Mesodermal cell (in vitro differentiated cells): Measurements from ENCODE around the gene CDYL.

ENCODE experiments used
- H3K27ac ChIP-seq: 2 replicates; pipeline ENCODE4 v1.7.0; 2013; ENCODE audit warnings: mild to moderate bottlenecking, low read depth, low read length, moderate library complexity; ENCODE audit not compliant: severe bottlenecking
- H3K36me3 ChIP-seq: 2 replicates; pipeline ENCODE4 v1.7.1; 2013; ENCODE audit warnings: mild to moderate bottlenecking, low read length, moderate library complexity; ENCODE audit not compliant: control insufficient read depth, insufficient read depth
- H3K4me1 ChIP-seq: one replicate; pipeline ENCODE4 v1.7.1; 2013; ENCODE audit warnings: mild to moderate bottlenecking, low read length; ENCODE audit not compliant: insufficient read depth, control insufficient read depth, poor library complexity, severe bottlenecking
- H3K4me3 ChIP-seq: 2 replicates; pipeline ENCODE4 v1.7.0; 2013; ENCODE audit warnings: low read length, control low read depth, mild to moderate bottlenecking; ENCODE audit not compliant: insufficient read depth, poor library complexity, severe bottlenecking; ENCODE audit errors: extremely low read depth
- H3K9me3 ChIP-seq: 2 replicates; pipeline ENCODE4 v1.7.1; 2013; ENCODE audit warnings: mild to moderate bottlenecking, low read length, moderate library complexity; ENCODE audit not compliant: control insufficient read depth
- WGBS, 2 experiments: methylation state at CpG; one replicate each; pipeline ENCODE4 v1.1.5; 2013; ENCODE audit warnings: missing lambda C conversion rate in 2 of 2; ENCODE audit not compliant: insufficient coverage in 2 of 2; 5-methylcytosine and 5-hydroxymethylcytosine counted together

The CDYL gene

DNA sequence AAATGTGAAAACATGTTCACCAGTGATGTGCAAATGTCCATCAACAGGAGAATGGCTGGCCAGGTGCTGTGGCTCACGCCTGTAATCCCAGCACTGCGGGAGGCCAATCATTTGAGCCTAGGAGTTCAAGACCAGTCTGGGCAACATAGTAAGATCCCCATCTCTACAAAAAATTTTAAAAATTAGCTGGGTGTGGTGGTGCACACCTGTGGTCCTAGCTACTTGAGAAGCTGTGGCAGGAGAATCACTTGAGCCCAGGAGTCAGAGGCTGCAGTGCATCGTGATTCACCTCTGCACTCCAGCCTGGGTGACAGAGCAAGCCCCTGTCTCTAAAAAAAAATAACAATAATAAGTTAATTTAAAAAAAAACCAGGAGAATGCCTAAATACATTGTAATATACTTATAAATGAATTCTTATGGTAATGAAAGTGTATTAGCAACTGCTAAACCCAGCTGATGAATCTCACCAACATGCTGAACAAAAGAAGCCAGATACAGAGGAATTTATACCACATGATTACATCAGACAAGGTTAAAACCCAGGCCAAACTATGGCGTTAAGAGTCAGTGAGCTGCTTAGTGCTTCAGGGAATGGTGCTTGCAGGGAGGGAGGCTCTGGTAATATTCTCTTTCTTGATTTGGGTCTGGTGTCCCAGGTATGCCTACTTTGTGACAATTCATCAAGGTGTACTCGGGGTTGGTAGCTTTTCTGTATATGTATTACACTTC is 191.3 kb downstream of the CDYL start:
- Histone ChIP-seq H3K4me3 (no peak overlapping the region), H3K36me3 (no peaks in the 10 kb centered on the region), H3K9me3 (no peaks in the 10 kb centered on the region), H3K27ac (no peak overlapping the region), H3K4me1 (no peaks in the 10 kb centered on the region)
- WGBS, 2 experiments = 72 to 92% methylated on average over 2 of the region's 5 CpGs

DNA sequence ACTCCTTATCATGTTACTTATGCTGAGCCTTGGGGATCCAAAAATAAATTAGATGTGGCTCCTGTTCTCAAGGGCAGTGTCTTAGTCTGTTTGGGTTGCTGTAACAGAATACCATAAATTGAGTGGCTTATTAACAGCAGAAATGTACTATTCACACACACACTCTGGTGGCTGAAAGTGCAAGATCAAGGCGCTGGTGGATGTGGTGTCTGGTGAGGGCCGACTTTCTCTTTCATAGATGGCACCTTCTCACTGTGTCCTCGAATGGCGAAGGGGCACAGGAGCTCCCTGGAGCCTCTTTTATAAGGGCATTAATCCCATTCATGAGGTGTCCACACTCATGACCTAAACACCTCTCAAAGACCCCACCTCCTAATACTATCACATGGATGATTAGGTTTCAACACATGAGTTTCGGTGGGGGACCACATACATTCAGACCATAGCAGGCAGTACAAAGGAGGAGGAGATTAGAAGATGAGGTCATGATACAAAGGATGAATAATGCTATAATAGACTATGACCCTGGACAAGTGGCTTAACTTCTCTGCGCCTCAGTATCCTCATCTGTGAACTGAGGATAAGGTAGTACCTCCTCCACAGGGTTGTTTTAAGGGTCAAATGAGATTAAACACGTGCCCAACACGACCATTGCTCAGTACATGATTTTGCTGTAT is 193.5 kb downstream of the CDYL start:
- no peaks in the 10 kb centered on the region for H3K36me3 ChIP-seq
- no peaks in the 10 kb centered on the region for H3K9me3 ChIP-seq
- 89 to 92% methylated on average over 7 of the region's 8 CpGs for WGBS, 2 experiments
- peaks cover 4% of the 10 kb centered on the region for H3K4me1 ChIP-seq
- H3K27ac ChIP-seq = no peak overlapping the region
- no peak overlapping the region for H3K4me3 ChIP-seq

GRCh38 chr6:4970739-4971395 is 194.7 kb downstream of the CDYL start:
- Histone ChIP-seq H3K4me1 (peaks cover 6% of the 10 kb centered on the region), H3K27ac (no peak overlapping the region), H3K4me3 (no peak overlapping the region), H3K9me3 (no peaks in the 10 kb centered on the region), H3K36me3 (no peaks in the 10 kb centered on the region)
- 80 to 86% methylated on average over 5 of the region's 9 CpGs for WGBS, 2 experiments

GRCh38 chr6:4971851-4972250 is 195.6 kb downstream of the CDYL start:
- no peaks in the 10 kb centered on the region for H3K9me3 ChIP-seq
- peaks cover 6% of the 10 kb centered on the region for H3K4me1 ChIP-seq
- H3K36me3 ChIP-seq = no peaks in the 10 kb centered on the region
- H3K4me3 ChIP-seq = no peak overlapping the region
- H3K27ac ChIP-seq = no peak overlapping the region
- WGBS, 2 experiments = 82 to 84% methylated on average over 7 of the region's 7 CpGs

DNA sequence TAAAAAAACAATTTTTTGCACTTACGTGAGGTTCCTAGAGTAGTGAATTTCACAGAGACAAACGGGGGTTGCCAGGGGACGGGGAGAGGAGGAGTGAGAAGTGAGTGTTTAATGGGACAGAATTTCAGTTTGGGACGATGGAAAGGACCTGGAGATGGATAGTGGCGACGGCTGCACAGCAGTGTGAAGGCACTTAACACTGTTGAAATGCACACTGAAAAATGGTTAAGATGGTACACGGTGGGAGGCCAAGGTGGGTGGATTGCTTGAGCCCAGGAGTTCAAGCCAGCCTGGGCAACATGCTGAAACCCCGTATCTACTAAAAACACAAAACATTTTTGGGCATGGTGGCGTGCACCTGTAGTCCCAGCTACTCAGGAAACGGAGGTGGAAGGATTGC is 196.2 kb downstream of the CDYL start:
- 90 to 97% methylated on average over 7 to 9 of the region's 10 CpGs for WGBS, 2 experiments
- H3K9me3 ChIP-seq = peaks cover under 1% of the 10 kb centered on the region
- H3K36me3 ChIP-seq = no peaks in the 10 kb centered on the region
- no peak overlapping the region for H3K4me3 ChIP-seq
- H3K4me1 ChIP-seq = peaks cover 6% of the 10 kb centered on the region
- no peak overlapping the region for H3K27ac ChIP-seq

- Histone ChIP-seq H3K27ac (no peak overlapping the region), H3K9me3 (peaks cover 5% of the 10 kb centered on the region), H3K4me1 (peaks cover 6% of the 10 kb centered on the region), H3K4me3 (no peak overlapping the region), H3K36me3 (no peaks in the 10 kb centered on the region)
- 94 to 96% methylated on average over 11 of the region's 13 CpGs for WGBS, 2 experiments
These were observed 197.2 kb downstream of the CDYL start for GRCh38 chr6:4973415-4973814.

GRCh38 chr6:4973982-4974745 is 198.0 kb downstream of the CDYL start:
- Histone ChIP-seq H3K27ac (no peak overlapping the region), H3K36me3 (no peaks in the 10 kb centered on the region), H3K4me3 (no peak overlapping the region), H3K4me1 (peaks cover 6% of the 10 kb centered on the region), H3K9me3 (peaks cover 5% of the 10 kb centered on the region)
- 36 to 46% methylated on average over 13 of the region's 14 CpGs for WGBS, 2 experiments

DNA sequence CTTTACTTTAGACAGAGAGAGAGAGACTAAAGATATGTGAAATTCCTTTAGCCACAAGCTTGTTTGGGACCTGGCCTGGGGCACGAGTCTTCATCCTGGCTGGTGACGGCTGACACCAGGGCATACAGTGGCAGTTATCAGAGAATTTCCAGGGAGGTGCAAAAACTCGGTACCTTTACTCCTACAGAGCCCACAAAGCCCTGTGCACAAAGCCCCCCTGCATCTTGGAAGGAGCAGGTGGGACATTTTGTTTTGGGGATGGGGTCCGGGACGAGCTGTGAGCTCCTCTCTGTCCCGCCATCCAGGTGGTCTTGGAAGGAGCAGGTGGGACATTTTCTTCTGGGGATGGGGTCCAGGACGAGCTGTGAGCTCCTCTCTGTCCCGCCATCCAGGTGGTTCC is 198.8 kb downstream of the CDYL start:
- no peak overlapping the region for H3K4me3 ChIP-seq
- H3K9me3 ChIP-seq = peaks cover 12% of the 10 kb centered on the region
- H3K4me1 ChIP-seq = peaks cover 6% of the 10 kb centered on the region
- H3K36me3 ChIP-seq = no peaks in the 10 kb centered on the region
- WGBS, 2 experiments = 67 to 92% methylated on average over 3 to 7 of the region's 8 CpGs
- no peak overlapping the region for H3K27ac ChIP-seq

DNA sequence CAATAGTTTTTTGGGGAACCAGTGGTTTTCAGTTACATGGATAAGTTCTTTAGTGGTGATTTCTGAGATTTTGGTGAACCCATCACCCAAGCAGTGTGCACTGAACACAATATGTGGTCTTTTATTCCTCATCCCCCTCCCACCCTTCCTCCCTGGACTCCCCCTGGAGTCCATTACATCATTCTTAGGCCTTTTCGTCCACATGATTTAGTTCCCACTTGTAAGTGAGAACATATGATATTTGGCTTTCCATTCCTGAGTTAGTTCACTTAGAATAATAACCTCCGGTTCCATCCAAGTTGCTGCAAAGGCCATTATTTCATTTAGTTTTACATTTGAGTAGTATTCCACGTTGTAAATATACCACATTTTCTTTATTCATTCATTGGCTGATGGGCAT is 199.3 kb downstream of the CDYL start:
- H3K4me1 ChIP-seq = peaks cover 6% of the 10 kb centered on the region
- WGBS, 2 experiments = 100% methylated on average over 1 of the region's 3 CpGs
- no peaks in the 10 kb centered on the region for H3K36me3 ChIP-seq
- H3K4me3 ChIP-seq = no peak overlapping the region
- no peak overlapping the region for H3K27ac ChIP-seq
- peaks cover 12% of the 10 kb centered on the region for H3K9me3 ChIP-seq

DNA sequence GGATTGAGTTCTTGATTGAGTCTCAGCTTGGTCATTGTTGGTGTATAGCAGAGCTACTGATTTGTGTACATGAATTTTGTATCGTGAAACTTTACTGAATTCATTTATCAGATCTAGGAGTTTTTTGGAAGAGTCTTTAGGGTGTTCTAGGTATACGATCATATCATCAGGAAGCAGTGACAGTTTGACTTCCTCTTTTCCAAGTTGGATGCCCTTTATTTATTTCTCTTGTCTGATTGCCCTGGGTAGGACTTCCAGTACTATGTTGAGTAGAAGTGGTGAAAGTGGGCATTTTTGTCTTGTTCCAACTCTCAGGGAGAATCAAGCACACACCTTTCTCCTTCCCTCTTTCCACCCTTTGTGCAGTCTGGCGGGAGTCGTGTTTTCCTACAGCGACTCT is 201.3 kb downstream of the CDYL start:
- no peak overlapping the region for H3K27ac ChIP-seq
- WGBS, 2 experiments = 87 to 90% methylated on average over 4 to 5 of the region's 5 CpGs
- H3K4me3 ChIP-seq = no peak overlapping the region
- peaks cover 6% of the 10 kb centered on the region for H3K4me1 ChIP-seq
- peaks cover 12% of the 10 kb centered on the region for H3K9me3 ChIP-seq
- H3K36me3 ChIP-seq = no peaks in the 10 kb centered on the region
